H1 (cell line): ENCODE data around the gene FBXO46.

ENCODE experiments used
- BACH1 ChIP-seq: IDR thresholded peaks from 2 replicates; pipeline ENCODE4 v1.6.1; 2012; ENCODE audit warnings: low read length, improper control_type of control experiment
- CTCF ChIP-seq, 3 experiments: IDR thresholded peaks; 1 replicate in 2 of 3; 2 replicates in 1 of 3; pipeline versions ENCODE4 v1.5.1 to v1.6.1; 2011; ENCODE audit warnings: low read length in 3 of 3, mild to moderate bottlenecking in 3 of 3, inconsistent platforms in 2 of 3, low read depth in 1 of 3, moderate library complexity in 1 of 3; ENCODE audit not compliant: insufficient read depth in 1 of 3; ENCODE audit errors: control extremely low read depth in 1 of 3
- KDM1A ChIP-seq: fragments of 200-600, 300-600 bp; sonication (generic); IDR thresholded peaks from 2 replicates; pipeline ENCODE4 v1.7.1; 2016; ENCODE audit warnings: mild to moderate bottlenecking, low read length, borderline replicate concordance

DNA sequence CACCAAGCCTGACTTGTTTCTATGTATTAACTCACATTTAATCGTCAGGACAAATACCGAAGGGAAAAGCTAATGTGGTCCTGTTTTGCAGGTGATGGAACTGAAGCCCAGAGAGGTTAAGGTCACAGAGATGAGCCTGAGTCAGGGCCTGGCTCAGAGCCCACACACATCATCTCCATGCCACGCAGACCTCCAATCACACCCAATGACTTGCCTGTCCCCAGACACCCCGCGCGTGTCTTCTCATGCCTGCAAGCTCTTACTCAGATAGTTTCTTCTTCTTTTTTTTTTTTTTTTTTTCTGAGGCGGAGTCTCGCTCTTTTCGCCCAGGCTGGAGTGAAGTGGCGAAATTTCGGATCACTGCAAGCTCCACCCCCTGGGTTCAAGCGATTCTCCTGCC, 21.9 kb upstream of the FBXO46 start:
- no peak for TF ChIP-seq CTCF (IDR thresholded peaks at IDR 0.05; ENCODE audit: control extremely low read depth in 1 of 3, insufficient read depth in 1 of 3, low read depth in 1 of 3, low read length in 3 of 3)
- TF ChIP-seq BACH1: no peak
- TF ChIP-seq KDM1A: no peak
